Liver (tissue), 9 donors: ENCODE results near the gene SOHLH1. TPM values are rescaled to one million over a fixed set of nuclear protein-coding genes. Genes with fewer than 3 reads are reported as not detected.

Experiments used
- DNase-seq: peaks from one replicate; pipeline ENCODE4 v3.0.0-alpha.2; 2017; ENCODE audit warnings: low spot score
- H3K27ac ChIP-seq, 2 donors: one replicate each; pipeline ENCODE4 v1.7.0; 2013; ENCODE audit warnings: inconsistent platforms in 2 of 2, low read length in 2 of 2, control low read depth in 1 of 2, low read depth in 1 of 2, mild to moderate bottlenecking in 1 of 2
- H3K27me3 ChIP-seq, 4 donors: one replicate each; pipeline versions ENCODE4 v1.6.1 to v1.7.0; 2013; ENCODE audit warnings: low read length in 3 of 4, inconsistent platforms in 1 of 4, mild to moderate bottlenecking in 1 of 4, moderate library complexity in 1 of 4; ENCODE audit not compliant: control insufficient read depth in 4 of 4, insufficient read depth in 4 of 4
- H3K36me3 ChIP-seq, 4 donors: one replicate each; pipeline versions ENCODE4 v1.6.1 to v1.7.0; 2013; ENCODE audit warnings: low read length in 3 of 4, mild to moderate bottlenecking in 3 of 4, low read depth in 1 of 4, moderate library complexity in 1 of 4; ENCODE audit not compliant: control insufficient read depth in 4 of 4, insufficient read depth in 3 of 4
- H3K4me1 ChIP-seq, 4 donors: one replicate each; pipeline versions ENCODE4 v1.6.1 to v1.7.0; 2013; ENCODE audit warnings: low read length in 3 of 4, mild to moderate bottlenecking in 3 of 4, moderate library complexity in 1 of 4; ENCODE audit not compliant: control insufficient read depth in 4 of 4, insufficient read depth in 4 of 4
- H3K4me3 ChIP-seq, 3 donors: one replicate each; pipeline versions ENCODE4 v1.6.1 to v1.7.0; 2013; ENCODE audit warnings: low read length in 3 of 3, control low read depth in 1 of 3, low read depth in 1 of 3, mild to moderate bottlenecking in 1 of 3
- H3K9ac ChIP-seq, 2 donors: one replicate each; pipeline ENCODE4 v1.7.0; 2013; ENCODE audit warnings: low read length in 2 of 2, mild to moderate bottlenecking in 2 of 2, moderate library complexity in 2 of 2, control low read depth in 1 of 2, low read depth in 1 of 2
- H3K9me3 ChIP-seq, 4 donors: one replicate each; pipeline versions ENCODE4 v1.6.1 to v1.7.0; 2013; ENCODE audit warnings: low read length in 3 of 4; ENCODE audit not compliant: control insufficient read depth in 4 of 4
- EGR1 ChIP-seq, 2 donors: IDR thresholded peaks; 2 replicates each; pipeline ENCODE4 v1.6.1; 2016 to 2018; ENCODE audit warnings: antibody characterized with exemption in 2 of 2, low read depth in 2 of 2
- FOXA1 ChIP-seq: IDR thresholded peaks from 2 replicates; pipeline ENCODE4 v1.6.1; 2016; ENCODE audit warnings: antibody characterized with exemption
- FOXA2 ChIP-seq: IDR thresholded peaks from 2 replicates; pipeline ENCODE4 v1.6.1; 2016; ENCODE audit warnings: antibody characterized with exemption
- GABPA ChIP-seq, 2 donors: IDR thresholded peaks in 1 of 2; conservative IDR thresholded peaks in 1 of 2; 2 replicates each; pipeline ENCODE4 v1.6.1; 2016; ENCODE audit warnings: antibody characterized with exemption in 2 of 2, mild to moderate bottlenecking in 1 of 2, moderate library complexity in 1 of 2
- HNF4A ChIP-seq, 2 donors: conservative IDR thresholded peaks; 2 replicates each; pipeline ENCODE4 v1.6.1; 2016; ENCODE audit warnings: antibody characterized with exemption in 2 of 2, mild to moderate bottlenecking in 2 of 2
- HNF4G ChIP-seq: IDR thresholded peaks from 2 replicates; pipeline ENCODE4 v1.6.1; 2016; ENCODE audit warnings: antibody characterized with exemption
- JUND ChIP-seq, 2 donors: IDR thresholded peaks; 2 replicates each; pipeline ENCODE4 v1.6.1; 2016; ENCODE audit warnings: antibody characterized with exemption in 2 of 2
- NR2F2 ChIP-seq: IDR thresholded peaks from 2 replicates; pipeline ENCODE4 v1.6.1; 2016; ENCODE audit warnings: antibody characterized with exemption
- RAD21 ChIP-seq, 2 donors: IDR thresholded peaks; 2 replicates each; pipeline ENCODE4 v1.6.1; 2016; ENCODE audit warnings: antibody characterized with exemption in 2 of 2, mild to moderate bottlenecking in 2 of 2
- RXRA ChIP-seq, 2 donors: IDR thresholded peaks; 2 replicates each; pipeline ENCODE4 v1.6.1; 2017 to 2018; ENCODE audit warnings: antibody characterized with exemption in 2 of 2, mild to moderate bottlenecking in 1 of 2
- SP1 ChIP-seq: IDR thresholded peaks from 2 replicates; pipeline ENCODE4 v1.6.1; 2018; ENCODE audit warnings: antibody characterized with exemption, mild to moderate bottlenecking
- TAF1 ChIP-seq: conservative IDR thresholded peaks from 2 replicates; pipeline ENCODE4 v1.6.1; 2016; ENCODE audit warnings: antibody characterized with exemption, mild to moderate bottlenecking
- YY1 ChIP-seq: IDR thresholded peaks from 2 replicates; pipeline ENCODE4 v1.6.1; 2016; ENCODE audit warnings: antibody characterized with exemption, mild to moderate bottlenecking
- WGBS: extraction: QIAGEN DNeasy Blood & Tissue Kit; methylation state at CpG from one replicate; pipeline ENCODE4 v1.1.7; 2013; 5-methylcytosine and 5-hydroxymethylcytosine counted together
- polyA plus RNA-seq, 2 donors: library from polyadenylated mRNA; stranded (reverse) in 1 of 2; unstranded in 1 of 2; fragments of 200-250 nt in 1 of 2; fragments of >200 nt in 1 of 2; fragmentation: Nextera tagmentation in 1 of 2; extraction: Ambion mirVana in 1 of 2; gene quantifications; one replicate each; pipeline versions ENCODE4 v1.2.1 to v1.2.3, GENCODE V29; 2013 to 2015
- total RNA-seq, 2 donors: library from RNA; depleted of rRNA; stranded (reverse); fragments of >200 nt; gene quantifications; one replicate each; pipeline ENCODE4 v1.2.3, GENCODE V29; 2014
- TF ChIP-seq, protein P1 (sequence below): IDR thresholded peaks from 2 replicates; pipeline ENCODE4 v1.6.1; 2016; ENCODE audit warnings: antibody characterized with exemption
- TF ChIP-seq, protein P2 (sequence below): IDR thresholded peaks from 2 replicates; pipeline ENCODE4 v1.6.1; 2016; ENCODE audit warnings: antibody characterized with exemption
- TF ChIP-seq, protein P3 (sequence below): IDR thresholded peaks from 2 replicates; pipeline ENCODE4 v1.6.1; 2016; ENCODE audit warnings: antibody characterized with exemption
- TF ChIP-seq, protein P4 (sequence below): fragments of 150-350 bp; IDR thresholded peaks from 2 replicates; pipeline ENCODE4 v1.5.1; 2017; ENCODE audit warnings: improper control_type of control experiment, low read depth, low read length; ENCODE audit not compliant: missing input control
- TF ChIP-seq, protein P5 (sequence below): IDR thresholded peaks from 2 replicates; pipeline ENCODE4 v1.6.1; 2016; ENCODE audit warnings: antibody characterized with exemption, mild to moderate bottlenecking
- donor health status: healthy.
- donor health status: healthy.
- donor health status: healthy.
- donor health status: healthy.
- donor health status: healthy.

The SOHLH1 gene
- total and polyA plus RNA-seq, 4 donors: not detected

DNA sequence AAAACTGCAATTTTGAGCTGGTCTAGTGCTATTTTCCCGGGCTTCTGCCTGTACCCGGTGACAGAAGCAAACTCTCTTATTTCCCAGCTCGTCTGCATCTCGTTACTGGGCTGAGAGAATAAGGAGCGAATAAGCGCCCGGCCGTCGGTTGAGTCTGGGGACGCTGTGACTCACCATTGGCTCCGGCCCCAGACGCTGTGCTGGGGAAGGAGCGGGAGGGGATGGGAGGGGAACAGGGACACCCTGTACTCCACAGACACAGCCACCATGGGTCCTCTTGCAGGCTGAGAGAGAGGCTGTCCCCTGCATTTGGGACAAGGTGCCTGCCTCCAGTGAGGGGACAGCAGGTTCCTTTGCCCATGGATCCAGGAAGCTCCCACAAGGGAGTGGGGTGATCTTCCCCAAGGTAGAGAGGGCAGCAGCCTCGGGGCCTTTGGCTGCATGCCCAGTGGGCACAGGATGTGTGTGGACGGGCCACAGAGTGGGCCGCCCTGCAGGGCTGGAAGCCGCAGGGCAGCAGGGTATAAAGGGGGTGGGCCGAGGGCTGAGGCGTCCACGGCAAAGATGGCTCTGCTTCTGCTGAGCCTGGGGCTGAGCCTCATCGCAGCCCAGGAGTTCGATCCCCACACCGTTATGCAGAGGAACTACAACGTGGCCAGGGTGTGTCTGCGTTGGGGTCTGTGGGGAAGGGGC is 36.4 kb downstream of the SOHLH1 start, which contains the start of gene LCN9:
TSS of gene LCN9 (plus strand) at position 552 of the 693 bp plus-strand sequence. CDS start at position 565, 13 bp downstream.
- Histone ChIP-seq H3K27me3 (no peaks in the 10 kb centered on the region), H3K36me3 (no peaks in the 10 kb centered on the region), H3K9me3 (no peaks in the 10 kb centered on the region), H3K27ac (no peak within 1 kb of the TSS), H3K4me1 (no peaks in the 10 kb centered on the region), H3K9ac (no peak within 1 kb of the TSS), H3K4me3 (no peak within 1 kb of the TSS)
- 60% methylated on average over 25 of the region's 25 CpGs for WGBS
- TF ChIP-seq HNF4A (conservative IDR thresholded peaks at IDR 0.05) (no peak), YY1 (no peak), RXRA (IDR thresholded peaks at IDR 0.05) (no peak), TAF1 (no peak), NR2F2 (no peak), JUND (IDR thresholded peaks at IDR 0.05) (no peak), RAD21 (IDR thresholded peaks at IDR 0.05) (no peak), HNF4G (no peak), FOXA1 (no peak), GABPA (IDR thresholded peaks at IDR 0.05 in 1 of 2, conservative IDR thresholded peaks at IDR 0.05 in 1 of 2) (no peak), EGR1 (IDR thresholded peaks at IDR 0.05; ENCODE audit: low read depth in 2 of 2) (no peak)
- TF ChIP-seq, protein P1, sequence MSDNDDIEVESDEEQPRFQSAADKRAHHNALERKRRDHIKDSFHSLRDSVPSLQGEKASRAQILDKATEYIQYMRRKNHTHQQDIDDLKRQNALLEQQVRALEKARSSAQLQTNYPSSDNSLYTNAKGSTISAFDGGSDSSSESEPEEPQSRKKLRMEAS: no peak
- TF ChIP-seq, protein P2, sequence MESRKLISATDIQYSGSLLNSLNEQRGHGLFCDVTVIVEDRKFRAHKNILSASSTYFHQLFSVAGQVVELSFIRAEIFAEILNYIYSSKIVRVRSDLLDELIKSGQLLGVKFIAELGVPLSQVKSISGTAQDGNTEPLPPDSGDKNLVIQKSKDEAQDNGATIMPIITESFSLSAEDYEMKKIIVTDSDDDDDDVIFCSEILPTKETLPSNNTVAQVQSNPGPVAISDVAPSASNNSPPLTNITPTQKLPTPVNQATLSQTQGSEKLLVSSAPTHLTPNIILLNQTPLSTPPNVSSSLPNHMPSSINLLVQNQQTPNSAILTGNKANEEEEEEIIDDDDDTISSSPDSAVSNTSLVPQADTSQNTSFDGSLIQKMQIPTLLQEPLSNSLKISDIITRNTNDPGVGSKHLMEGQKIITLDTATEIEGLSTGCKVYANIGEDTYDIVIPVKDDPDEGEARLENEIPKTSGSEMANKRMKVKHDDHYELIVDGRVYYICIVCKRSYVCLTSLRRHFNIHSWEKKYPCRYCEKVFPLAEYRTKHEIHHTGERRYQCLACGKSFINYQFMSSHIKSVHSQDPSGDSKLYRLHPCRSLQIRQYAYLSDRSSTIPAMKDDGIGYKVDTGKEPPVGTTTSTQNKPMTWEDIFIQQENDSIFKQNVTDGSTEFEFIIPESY: no peak
- TF ChIP-seq, protein P3, sequence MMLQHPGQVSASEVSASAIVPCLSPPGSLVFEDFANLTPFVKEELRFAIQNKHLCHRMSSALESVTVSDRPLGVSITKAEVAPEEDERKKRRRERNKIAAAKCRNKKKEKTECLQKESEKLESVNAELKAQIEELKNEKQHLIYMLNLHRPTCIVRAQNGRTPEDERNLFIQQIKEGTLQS: no peak
- no peak for DNase-seq

DNA sequence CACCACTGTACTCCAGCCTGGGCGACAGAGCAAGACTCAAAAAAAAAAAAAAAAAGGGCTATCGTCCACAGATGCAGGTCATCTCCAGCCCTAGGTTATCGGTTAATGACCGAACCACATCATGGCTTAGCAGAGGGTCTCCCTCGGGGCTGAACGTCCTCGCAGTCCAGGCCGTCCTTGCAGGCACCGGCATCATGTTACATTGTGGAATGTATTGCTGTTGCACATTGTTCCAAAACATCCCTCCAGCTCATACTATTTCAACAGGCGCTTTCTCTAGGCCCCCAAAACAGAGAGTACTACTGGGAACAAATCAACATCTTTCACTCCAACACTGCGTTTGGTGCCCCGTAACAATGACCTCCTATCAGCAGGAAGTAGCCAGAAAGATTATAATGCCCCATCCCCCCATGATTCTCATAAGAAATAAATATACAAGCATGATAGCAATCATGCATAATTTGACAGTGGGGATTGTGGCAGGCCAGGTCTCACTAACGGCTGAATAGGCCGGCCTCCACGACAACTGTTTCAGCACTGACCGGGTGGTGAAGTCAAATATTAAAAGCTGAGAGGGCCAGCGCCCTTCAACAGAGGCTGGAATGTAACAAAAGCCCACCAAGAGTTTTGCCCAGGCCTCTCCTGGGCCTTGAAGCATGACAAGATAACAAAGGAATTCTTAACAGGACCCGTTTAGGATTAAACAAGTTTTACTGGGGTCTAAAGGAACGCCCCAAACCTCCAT is 37.3 kb downstream of the SOHLH1 start:
- no peak for DNase-seq
- Histone ChIP-seq H3K4me3 (no peak overlapping the region), H3K9me3 (no peaks in the 10 kb centered on the region), H3K36me3 (no peaks in the 10 kb centered on the region), H3K27ac (no peak overlapping the region), H3K27me3 (no peaks in the 10 kb centered on the region), H3K9ac (no peak overlapping the region), H3K4me1 (no peaks in the 10 kb centered on the region)
- 63% methylated on average over 19 of the region's 19 CpGs for WGBS
- TF ChIP-seq SP1 (no peak), HNF4A (conservative IDR thresholded peaks at IDR 0.05) (no peak), FOXA1 (no peak), GABPA (IDR thresholded peaks at IDR 0.05 in 1 of 2, conservative IDR thresholded peaks at IDR 0.05 in 1 of 2) (no peak), YY1 (no peak), TAF1 (no peak), FOXA2 (no peak), JUND (IDR thresholded peaks at IDR 0.05) (no peak), RXRA (IDR thresholded peaks at IDR 0.05) (no peak), HNF4G (no peak), NR2F2 (no peak)
- TF ChIP-seq, protein P4, sequence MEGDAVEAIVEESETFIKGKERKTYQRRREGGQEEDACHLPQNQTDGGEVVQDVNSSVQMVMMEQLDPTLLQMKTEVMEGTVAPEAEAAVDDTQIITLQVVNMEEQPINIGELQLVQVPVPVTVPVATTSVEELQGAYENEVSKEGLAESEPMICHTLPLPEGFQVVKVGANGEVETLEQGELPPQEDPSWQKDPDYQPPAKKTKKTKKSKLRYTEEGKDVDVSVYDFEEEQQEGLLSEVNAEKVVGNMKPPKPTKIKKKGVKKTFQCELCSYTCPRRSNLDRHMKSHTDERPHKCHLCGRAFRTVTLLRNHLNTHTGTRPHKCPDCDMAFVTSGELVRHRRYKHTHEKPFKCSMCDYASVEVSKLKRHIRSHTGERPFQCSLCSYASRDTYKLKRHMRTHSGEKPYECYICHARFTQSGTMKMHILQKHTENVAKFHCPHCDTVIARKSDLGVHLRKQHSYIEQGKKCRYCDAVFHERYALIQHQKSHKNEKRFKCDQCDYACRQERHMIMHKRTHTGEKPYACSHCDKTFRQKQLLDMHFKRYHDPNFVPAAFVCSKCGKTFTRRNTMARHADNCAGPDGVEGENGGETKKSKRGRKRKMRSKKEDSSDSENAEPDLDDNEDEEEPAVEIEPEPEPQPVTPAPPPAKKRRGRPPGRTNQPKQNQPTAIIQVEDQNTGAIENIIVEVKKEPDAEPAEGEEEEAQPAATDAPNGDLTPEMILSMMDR: no peak
- TF ChIP-seq, protein P5, sequence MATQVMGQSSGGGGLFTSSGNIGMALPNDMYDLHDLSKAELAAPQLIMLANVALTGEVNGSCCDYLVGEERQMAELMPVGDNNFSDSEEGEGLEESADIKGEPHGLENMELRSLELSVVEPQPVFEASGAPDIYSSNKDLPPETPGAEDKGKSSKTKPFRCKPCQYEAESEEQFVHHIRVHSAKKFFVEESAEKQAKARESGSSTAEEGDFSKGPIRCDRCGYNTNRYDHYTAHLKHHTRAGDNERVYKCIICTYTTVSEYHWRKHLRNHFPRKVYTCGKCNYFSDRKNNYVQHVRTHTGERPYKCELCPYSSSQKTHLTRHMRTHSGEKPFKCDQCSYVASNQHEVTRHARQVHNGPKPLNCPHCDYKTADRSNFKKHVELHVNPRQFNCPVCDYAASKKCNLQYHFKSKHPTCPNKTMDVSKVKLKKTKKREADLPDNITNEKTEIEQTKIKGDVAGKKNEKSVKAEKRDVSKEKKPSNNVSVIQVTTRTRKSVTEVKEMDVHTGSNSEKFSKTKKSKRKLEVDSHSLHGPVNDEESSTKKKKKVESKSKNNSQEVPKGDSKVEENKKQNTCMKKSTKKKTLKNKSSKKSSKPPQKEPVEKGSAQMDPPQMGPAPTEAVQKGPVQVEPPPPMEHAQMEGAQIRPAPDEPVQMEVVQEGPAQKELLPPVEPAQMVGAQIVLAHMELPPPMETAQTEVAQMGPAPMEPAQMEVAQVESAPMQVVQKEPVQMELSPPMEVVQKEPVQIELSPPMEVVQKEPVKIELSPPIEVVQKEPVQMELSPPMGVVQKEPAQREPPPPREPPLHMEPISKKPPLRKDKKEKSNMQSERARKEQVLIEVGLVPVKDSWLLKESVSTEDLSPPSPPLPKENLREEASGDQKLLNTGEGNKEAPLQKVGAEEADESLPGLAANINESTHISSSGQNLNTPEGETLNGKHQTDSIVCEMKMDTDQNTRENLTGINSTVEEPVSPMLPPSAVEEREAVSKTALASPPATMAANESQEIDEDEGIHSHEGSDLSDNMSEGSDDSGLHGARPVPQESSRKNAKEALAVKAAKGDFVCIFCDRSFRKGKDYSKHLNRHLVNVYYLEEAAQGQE: no peak
